K562 (cell line): ENCODE results near the gene CASKIN1. TPM values are rescaled to one million over a fixed set of nuclear protein-coding genes. Genes with fewer than 3 reads are reported as not detected.
A peak's percentile ranks its signal among the peaks of the same experiment; 100 is the strongest.

ENCODE experiments used
- ATAC-seq: fragments of 200-7000 bp; cut with Tn5 transposase; 3 replicates; pipeline ENCODE4 v1.9.1; 2020; ENCODE audit warnings: moderate library complexity
- BruUV-seq: library from RNA; stranded (reverse); fragments of 400-500 nt; replicated peaks from 2 replicates; lab custom pipeline; 2021; lab: Mats Ljungman, UMichigan
- CTCF ChIA-PET: fragments of 300-600 bp; formaldehyde crosslinking; extraction: SDS; loops from one replicate; lab custom pipeline; 2021; ENCODE audit warnings: low intra/inter-chr PET ratio; lab: Yijun Ruan, JAX
- POLR2A ChIA-PET: fragments of 300-600, 350-650 bp; sonication (Branson Sonifier 250); formaldehyde crosslinking; extraction: SDS; loops from one replicate; lab custom pipeline; 2021; ENCODE audit warnings: antibody characterized with exemption, inconsistent platforms; lab: Yijun Ruan, JAX
- DNase-seq, 4 experiments: peaks; one replicate each; pipeline versions ENCODE4 v3.0.0 to v3.0.0-alpha.2; 2011 to 2018; ENCODE audit warnings: low spot score in 3 of 4, mixed read lengths in 3 of 4; ENCODE audit errors: extremely low read depth in 1 of 4
- FAIRE-seq: peaks from 2 replicates; lab custom pipeline; 2011; peaks lifted over from hg19 to GRCh38; lab: Jason Lieb, UNC
- H2AFZ ChIP-seq: 2 replicates; pipeline ENCODE4 v1.6.0; 2011; ENCODE audit warnings: low read depth, low read length, control low read depth, inconsistent platforms
- H3K27ac ChIP-seq: fragments of 200-600 bp; 3 replicates; pipeline ENCODE4 v1.8.0; 2011; ENCODE audit warnings: low read depth, mild to moderate bottlenecking, control low read depth, inconsistent platforms, low read length, moderate library complexity, mixed read lengths; ENCODE audit errors: extremely low read depth
- H3K27me3 ChIP-seq, 2 experiments: fragments of 300-600 bp in 1 of 2; 2 replicates in 1 of 2; 3 replicates in 1 of 2; pipeline versions ENCODE4 v1.6.0 to v1.8.0; 2011; ENCODE audit warnings: inconsistent platforms in 2 of 2, low read length in 2 of 2, mild to moderate bottlenecking in 1 of 2, mixed read lengths in 1 of 2, moderate library complexity in 1 of 2; ENCODE audit not compliant: control insufficient read depth in 2 of 2, insufficient read depth in 2 of 2
- H3K36me3 ChIP-seq: fragments of 300-600 bp; 3 replicates; pipeline ENCODE4 v1.8.0; 2011; ENCODE audit warnings: mild to moderate bottlenecking, low read length, inconsistent platforms; ENCODE audit not compliant: control insufficient read depth, insufficient read depth
- H3K4me1 ChIP-seq, 2 experiments: fragments of 200-600 bp in 1 of 2; replicated peaks in 1 of 2; 2 replicates in 1 of 2; 3 replicates in 1 of 2; pipeline versions ENCODE4 v1.5.1 to v1.8.0; 2011; ENCODE audit warnings: inconsistent platforms in 2 of 2, low read length in 2 of 2, mild to moderate bottlenecking in 1 of 2, mixed read lengths in 1 of 2, moderate library complexity in 1 of 2; ENCODE audit not compliant: control insufficient read depth in 2 of 2, insufficient read depth in 2 of 2
- H3K4me2 ChIP-seq: 2 replicates; pipeline ENCODE4 v1.6.1; 2011; ENCODE audit warnings: low read length, control low read depth, inconsistent platforms, mixed read lengths; ENCODE audit not compliant: insufficient read depth
- H3K4me3 ChIP-seq: fragments of 200-600 bp; sonication (generic), shearing (Covaris generic); 2 replicates; pipeline ENCODE4 v1.5.1; 2016; ENCODE audit warnings: control low read depth, inconsistent platforms
- H3K79me2 ChIP-seq: fragments of 200-600 bp; 3 replicates; pipeline ENCODE4 v1.8.0; 2011; ENCODE audit warnings: low read length, inconsistent platforms; ENCODE audit not compliant: control insufficient read depth, insufficient read depth
- H3K9ac ChIP-seq, 2 experiments: 2 replicates each; pipeline versions ENCODE4 v1.6.0 to v1.6.1; 2011; ENCODE audit warnings: low read depth in 2 of 2, low read length in 2 of 2, control low read depth in 1 of 2, inconsistent platforms in 1 of 2, mild to moderate bottlenecking in 1 of 2, mixed read lengths in 1 of 2; ENCODE audit not compliant: insufficient read depth in 1 of 2
- H3K9me1 ChIP-seq: one replicate; pipeline ENCODE4 v1.6.0; 2011; ENCODE audit warnings: inconsistent platforms, mild to moderate bottlenecking, low read length, moderate library complexity; ENCODE audit not compliant: control insufficient read depth, insufficient read depth
- H3K9me3 ChIP-seq: replicated peaks from 2 replicates; pipeline ENCODE4 v1.5.1; 2011; ENCODE audit warnings: low read depth, low read length, inconsistent platforms; ENCODE audit not compliant: control insufficient read depth, insufficient read depth
- H4K20me1 ChIP-seq: replicated peaks from 2 replicates; pipeline ENCODE4 v1.6.1; 2011; ENCODE audit warnings: low read length, inconsistent platforms, mixed read lengths; ENCODE audit not compliant: control insufficient read depth, insufficient read depth
- CBX2 ChIP-seq: fragments of 200-600 bp; sonication (generic); IDR thresholded peaks from one replicate; pipeline ENCODE4 v1.6.1; 2012; ENCODE audit warnings: mild to moderate bottlenecking, low read length, inconsistent platforms; ENCODE audit not compliant: insufficient read depth, poor library complexity, severe bottlenecking
- CREB3L1 ChIP-seq: fragments of 450-650 bp; IDR thresholded peaks from 2 replicates; pipeline ENCODE4 v1.6.1; 2014; ENCODE audit warnings: low read depth, mild to moderate bottlenecking, moderate library complexity, borderline replicate concordance
- E2F1 ChIP-seq: sonication (generic); formaldehyde crosslinking; IDR thresholded peaks from 2 replicates; pipeline ENCODE4 v1.8.1; 2023; ENCODE audit warnings: mild to moderate bottlenecking, missing genetic modification reagents, moderate library complexity
- GTF2F1 ChIP-seq: IDR thresholded peaks from 2 replicates; pipeline ENCODE4 v1.6.1; 2011; ENCODE audit warnings: low read depth, low read length, improper control_type of control experiment
- MNT ChIP-seq, 2 experiments: fragments of 450-650 bp; conservative IDR thresholded peaks; 2 replicates each; pipeline ENCODE4 v1.6.1; 2017; ENCODE audit warnings: mild to moderate bottlenecking in 2 of 2, moderate library complexity in 2 of 2
- RBM39 ChIP-seq: fragments of 200-400 bp; formaldehyde crosslinking; optimal IDR thresholded peaks from 2 replicates; pipeline ENCODE3; 2018; ENCODE audit warnings: low read depth, low read length
- SLC30A9 ChIP-seq: fragments of 250-450 bp; sonication (Bioruptor Pico); IDR thresholded peaks from 2 replicates; pipeline ENCODE4 v1.8.0; 2022; ENCODE audit warnings: mild to moderate bottlenecking, moderate library complexity
- ZBTB33 ChIP-seq: sonication (generic); formaldehyde crosslinking; IDR thresholded peaks from 2 replicates; pipeline ENCODE4 v1.8.1; 2023; ENCODE audit warnings: mild to moderate bottlenecking, missing genetic modification reagents
- ZNF431 ChIP-seq: sonication (generic); formaldehyde crosslinking; IDR thresholded peaks from 2 replicates; pipeline ENCODE4 v1.8.0; 2022; ENCODE audit warnings: mild to moderate bottlenecking, missing genetic modification reagents
- WGBS: fragments of 100-300 bp; shearing (Covaris generic); methylation state at CpG from one replicate; pipeline ENCODE4 v1.1.6; 2016; ENCODE audit warnings: low coverage, mixed read lengths; ENCODE audit not compliant: insufficient coverage; ENCODE audit errors: missing lambda C conversion rate; 5-methylcytosine and 5-hydroxymethylcytosine counted together
- in situ Hi-C: fragments of 300-500 bp; cut with MboI; formaldehyde crosslinking; loops from 4 replicates; pipeline ENCODE4 v1.15.0; 2018; ENCODE audit warnings: inconsistent platforms, mixed read lengths
- intact Hi-C: fragments of 100-400 bp; cut with micrococcal nuclease; formaldehyde crosslinking; loops from 2 replicates; pipeline ENCODE4 v1.14.2; 2022
- polyA plus RNA-seq, 8 experiments: library from polyadenylated mRNA; depleted of rRNA in 4 of 8; stranded (reverse) in 5 of 8; unstranded in 3 of 8; fragments of >200 nt; fragmentation: Nextera tagmentation in 2 of 8; fragmentation: Illumina TruSeq in 1 of 8; extraction: Ambion mirVana in 2 of 8; extraction: Trizol in 1 of 8; gene quantifications; 2 replicates each; pipeline versions ENCODE4 v1.2.1 to v1.2.3, GENCODE V29; 2011 to 2014; ENCODE audit warnings: inconsistent platforms in 1 of 8, missing spikeins in 1 of 8
- total RNA-seq, 7 experiments: library from RNA; depleted of rRNA in 6 of 7; stranded (reverse); fragments of >200 nt in 6 of 7; fragmentation: Illumina TruSeq in 2 of 7; extraction: Trizol in 2 of 7; gene quantifications; 2 replicates each; pipeline versions ENCODE4 v1.2.1 to v1.2.3, GENCODE V29; 2011 to 2021; ENCODE audit warnings: low replicate concordance in 1 of 7

Gene CASKIN1
- total and polyA plus RNA-seq, 9 of the 15 experiments (the other 6 are each of a cell fraction or from before 2014, with no cell fraction given): 0.15 to 4.5 (median 1.5) TPM; not detected in 2

GRCh38 chr16:2180962-2181923, 15.2 kb downstream of the CASKIN1 start (continued):
- no peak for TF ChIP-seq CREB3L1
- TF ChIP-seq, all 486 proteins: peak for 0

GRCh38 chr16:2180461-2180860, 15.9 kb downstream of the CASKIN1 start:
- TF ChIP-seq ZBTB33 (CRISPR knock-in tag) (0 out of 2 replicates have a peak, but pooled peaks have one; percentile 9), MNT (conservative IDR thresholded peaks at IDR 0.05) (no peak), E2F1 (CRISPR knock-in tag) (no peak), ZNF431 (CRISPR knock-in tag) (no peak), RBM39 (no peak), GTF2F1 (no peak), CBX2 (no peak), SLC30A9 (no peak)
- Histone ChIP-seq H3K4me2 (no peak overlapping the region), H3K27ac (no peak overlapping the region), H3K4me3 (no peak overlapping the region), H2AFZ (no peak overlapping the region), H3K4me1 (peaks cover 2 to 91% of the 10 kb centered on the region in 2 experiments; a peak in 3 of 5 replicates), H3K79me2 (no peaks in the 10 kb centered on the region), H4K20me1 (no peaks in the 10 kb centered on the region; the same call in 1 of the 2 replicates), H3K9ac (no peak overlapping the region), H3K27me3 (no peaks in the 10 kb centered on the region), H3K36me3 (peaks cover 21% of the 10 kb centered on the region; the same call in 1 of the 3 replicates), H3K9me1 (no peaks in the 10 kb centered on the region), H3K9me3 (no peaks in the 10 kb centered on the region)
- no TSS peak for BruUV-seq
- CTCF ChIA-PET: no interaction called here
- intact Hi-C loops (no loop called here), in situ Hi-C loops (no loop called here)
- DNase-seq (no peak), ATAC-seq (no peak), FAIRE-seq (no peak)
- WGBS: 93% methylated on average over 16 of the region's 43 CpGs
- POLR2A ChIA-PET: interaction anchor here (0.8 to 1.4 kb wide), 3 partner anchors 14 to 28 kb away, joined by 3 read pairs; partner anchors contain the start of gene TRAF7
